Pancreas (tissue), 10 donors: ENCODE data around the gene INSR. TPM values are rescaled to one million over a fixed set of nuclear protein-coding genes. Genes with fewer than 3 reads are reported as not detected.

Experiments used
- ATAC-seq, 4 donors: fragments of 200-7000 bp; cut with Tn5 transposase; one replicate each; pipeline versions ENCODE4 v1.8.0 to v1.9.1; 2020; ENCODE audit warnings: mild to moderate bottlenecking in 4 of 4, moderate library complexity in 4 of 4
- DNase-seq, 6 donors: peaks; one replicate each; pipeline ENCODE4 v3.0.0-alpha.2; 2020
- FAIRE-seq: peaks from 2 replicates; lab custom pipeline; 2012; peaks lifted over from hg19 to GRCh38; lab: Jason Lieb, UNC
- H3K27ac ChIP-seq, 4 donors: fragments of 200-600 bp; sonication (generic); 1 replicate in 3 of 4; 2 replicates in 1 of 4; pipeline versions ENCODE4 v1.5.0 to v1.8.0; 2020
- H3K27me3 ChIP-seq, 4 donors: fragments of 200-600 bp; one replicate each; pipeline ENCODE4 v1.8.0; 2021
- H3K36me3 ChIP-seq, 3 donors: fragments of 200-600 bp; sonication (generic) in 1 of 3; one replicate each; pipeline versions ENCODE4 v1.5.0 to v1.8.0; 2020 to 2021
- H3K4me1 ChIP-seq, 3 donors: fragments of 200-600 bp; one replicate each; pipeline ENCODE4 v1.8.0; 2021
- H3K4me3 ChIP-seq, 4 donors: fragments of 200-600 bp; sonication (generic) in 2 of 4; one replicate each; pipeline versions ENCODE4 v1.5.0 to v1.8.0; 2020 to 2021
- H3K9me3 ChIP-seq, 4 donors: fragments of 200-600 bp; one replicate each; pipeline ENCODE4 v1.8.0; 2021
- WGBS, 2 donors: extraction: QIAGEN DNeasy Blood & Tissue Kit; methylation state at CpG; one replicate each; pipeline ENCODE4 v1.1.7; 2013; 5-methylcytosine and 5-hydroxymethylcytosine counted together
- intact Hi-C, 3 donors: fragments of 100-400 bp; cut with DNase I; formaldehyde crosslinking; loops; one replicate each; pipeline versions ENCODE4 v1.11.1 to v1.14.2; 2022
- polyA plus RNA-seq, 2 donors: library from polyadenylated mRNA; stranded (reverse); fragments of 200-250 nt; gene quantifications; one replicate each; pipeline ENCODE4 v1.2.3, GENCODE V29; 2013
- total RNA-seq, 6 donors: library from RNA; stranded (reverse); fragmentation: NEBNext Ultra II Directional in 4 of 6; extraction: Animal tissue kit (Norgen Biotek cat#: 25700) in 4 of 6; gene quantifications; one replicate each; pipeline versions ENCODE4 v1.2.1 to v1.2.4, GENCODE V29; 2021 to 2023
- TF ChIP-seq, protein P1 (sequence below), 4 donors: fragments of 200-600 bp; sonication (generic) in 3 of 4; IDR thresholded peaks; one replicate each; pipeline versions ENCODE4 v1.5.0 to v1.8.0; 2021; ENCODE audit warnings: antibody characterized with exemption in 4 of 4
- donor health status: healthy with polysubstance abuse.
- donor health status: DM: no; HTN: no; CAD: no; lungs with moderate emphysema.
- donor health status: DM: no; HTN: no; CAD: no.
- donor health status: control.
- donor health status: control.
- donor health status: Bipolar disorder and iron deficiency.
- donor health status: DM: yes; HTN: yes; CAD: no.
- donor health status: DM: no; HTN: no; CAD: no.
- donor health status: DM: no; HTN: no; CAD: no.
- donor health status: DM: yes; HTN: yes; CAD: no.

The INSR gene
- total and polyA plus RNA-seq, 8 donors, result 45.1 to 205 (median 120) TPM

DNA sequence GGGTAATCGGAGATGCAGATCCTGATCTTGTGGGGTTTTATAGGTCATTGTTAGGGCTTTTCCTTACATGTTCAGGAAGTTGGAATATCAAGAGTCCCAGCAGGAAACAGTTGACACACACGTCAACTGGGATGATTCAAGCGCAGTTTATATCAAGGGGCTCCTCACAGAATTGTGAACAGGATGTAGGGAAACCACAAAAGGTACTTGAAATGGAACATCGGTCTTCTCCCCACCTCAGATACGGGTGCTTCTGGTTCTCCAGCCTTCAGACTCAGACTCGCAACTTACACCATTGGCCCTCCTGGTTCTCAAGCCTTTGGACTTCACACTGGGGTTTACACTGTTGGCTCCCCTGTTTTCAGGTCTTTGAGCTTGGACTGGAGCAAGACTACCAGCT lies 205.2 kb downstream of the INSR start:
- 94 to 97% methylated on average over 6 of the region's 6 CpGs for WGBS, 2 donors
- intact Hi-C loops, result no loop called here
- Histone ChIP-seq H3K9me3 (peaks cover 0 to 13% (median 1%) of the 10 kb centered on the region in 4 donors), H3K4me3 (no peak overlapping the region), H3K27ac (no peak overlapping the region), H3K27me3 (no peaks in the 10 kb centered on the region), H3K4me1 (no peaks in the 10 kb centered on the region), H3K36me3 (peaks cover 1 to 12% (median 8%) of the 10 kb centered on the region in 3 donors)
- ATAC-seq (no peak), DNase-seq (no peak), FAIRE-seq (no peak)
- TF ChIP-seq, protein P1, sequence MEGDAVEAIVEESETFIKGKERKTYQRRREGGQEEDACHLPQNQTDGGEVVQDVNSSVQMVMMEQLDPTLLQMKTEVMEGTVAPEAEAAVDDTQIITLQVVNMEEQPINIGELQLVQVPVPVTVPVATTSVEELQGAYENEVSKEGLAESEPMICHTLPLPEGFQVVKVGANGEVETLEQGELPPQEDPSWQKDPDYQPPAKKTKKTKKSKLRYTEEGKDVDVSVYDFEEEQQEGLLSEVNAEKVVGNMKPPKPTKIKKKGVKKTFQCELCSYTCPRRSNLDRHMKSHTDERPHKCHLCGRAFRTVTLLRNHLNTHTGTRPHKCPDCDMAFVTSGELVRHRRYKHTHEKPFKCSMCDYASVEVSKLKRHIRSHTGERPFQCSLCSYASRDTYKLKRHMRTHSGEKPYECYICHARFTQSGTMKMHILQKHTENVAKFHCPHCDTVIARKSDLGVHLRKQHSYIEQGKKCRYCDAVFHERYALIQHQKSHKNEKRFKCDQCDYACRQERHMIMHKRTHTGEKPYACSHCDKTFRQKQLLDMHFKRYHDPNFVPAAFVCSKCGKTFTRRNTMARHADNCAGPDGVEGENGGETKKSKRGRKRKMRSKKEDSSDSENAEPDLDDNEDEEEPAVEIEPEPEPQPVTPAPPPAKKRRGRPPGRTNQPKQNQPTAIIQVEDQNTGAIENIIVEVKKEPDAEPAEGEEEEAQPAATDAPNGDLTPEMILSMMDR (IDR thresholded peaks at IDR 0.05), result no peak

DNA sequence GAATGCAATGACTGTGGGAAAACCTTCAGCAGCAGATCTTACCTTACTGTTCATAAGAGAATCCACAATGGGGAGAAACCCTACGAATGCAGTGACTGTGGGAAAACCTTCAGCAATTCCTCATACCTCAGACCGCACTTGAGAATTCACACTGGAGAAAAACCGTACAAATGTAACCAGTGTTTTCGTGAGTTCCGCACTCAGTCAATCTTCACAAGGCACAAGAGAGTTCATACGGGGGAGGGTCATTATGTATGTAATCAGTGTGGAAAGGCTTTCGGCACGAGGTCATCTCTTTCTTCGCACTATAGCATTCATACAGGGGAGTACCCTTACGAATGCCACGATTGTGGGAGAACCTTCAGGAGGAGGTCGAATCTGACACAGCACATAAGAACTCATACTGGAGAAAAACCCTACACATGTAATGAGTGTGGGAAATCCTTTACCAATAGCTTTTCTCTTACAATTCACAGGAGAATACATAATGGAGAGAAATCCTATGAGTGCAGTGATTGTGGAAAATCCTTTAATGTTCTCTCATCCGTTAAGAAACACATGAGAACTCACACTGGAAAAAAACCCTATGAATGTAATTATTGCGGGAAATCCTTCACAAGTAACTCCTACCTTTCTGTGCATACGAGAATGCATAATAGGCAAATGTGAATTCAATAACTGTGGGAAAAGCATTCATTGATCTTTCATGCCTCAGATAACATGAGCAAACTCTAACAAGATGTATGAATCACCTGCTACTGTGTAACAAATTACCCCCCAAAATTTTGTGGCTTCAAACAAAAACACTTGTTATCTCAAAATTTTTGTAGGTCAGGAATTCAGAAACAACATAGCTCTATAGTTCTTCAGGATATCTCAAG lies 210.9 kb downstream of the INSR start:
- intact Hi-C loops, result no loop called here
- no peak for ATAC-seq
- FAIRE-seq, result no peak
- peaks cover 0 to 32% (median 14%) of the 10 kb centered on the region in 4 donors for H3K9me3 ChIP-seq
- peaks cover 38 to 67% (median 56%) of the 10 kb centered on the region in 3 donors for H3K36me3 ChIP-seq
- no peaks in the 10 kb centered on the region for H3K4me1 ChIP-seq
- 97% methylated on average over 15 of the region's 15 CpGs for WGBS, 2 donors
- no peak for DNase-seq
- no peak overlapping the region for H3K27ac ChIP-seq
- no peak overlapping the region for H3K4me3 ChIP-seq
- TF ChIP-seq, protein P1 (IDR thresholded peaks at IDR 0.05), result no peak
- H3K27me3 ChIP-seq, result no peaks in the 10 kb centered on the region

DNA sequence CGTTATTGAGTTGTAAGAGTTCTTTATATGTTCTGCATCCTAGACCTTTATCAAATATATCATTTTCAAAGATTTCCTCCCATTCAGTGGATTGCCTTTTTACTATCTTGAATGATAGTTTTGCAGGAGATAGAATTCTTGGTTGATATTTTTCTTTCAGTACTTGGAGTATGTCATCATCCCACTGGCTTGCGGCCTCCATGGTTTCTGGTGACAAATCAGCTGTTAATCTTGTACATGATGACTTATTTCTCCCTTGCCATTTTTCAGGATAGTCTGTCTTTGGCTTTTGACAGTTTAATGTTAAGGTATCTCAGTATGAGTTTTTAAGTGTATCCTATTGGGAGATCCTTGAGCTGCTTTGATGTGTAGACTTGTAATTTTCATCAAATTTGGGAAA lies 216.2 kb downstream of the INSR start:
- 96 to 100% methylated on average over 2 of the region's 2 CpGs for WGBS, 2 donors
- no peak for FAIRE-seq

DNA sequence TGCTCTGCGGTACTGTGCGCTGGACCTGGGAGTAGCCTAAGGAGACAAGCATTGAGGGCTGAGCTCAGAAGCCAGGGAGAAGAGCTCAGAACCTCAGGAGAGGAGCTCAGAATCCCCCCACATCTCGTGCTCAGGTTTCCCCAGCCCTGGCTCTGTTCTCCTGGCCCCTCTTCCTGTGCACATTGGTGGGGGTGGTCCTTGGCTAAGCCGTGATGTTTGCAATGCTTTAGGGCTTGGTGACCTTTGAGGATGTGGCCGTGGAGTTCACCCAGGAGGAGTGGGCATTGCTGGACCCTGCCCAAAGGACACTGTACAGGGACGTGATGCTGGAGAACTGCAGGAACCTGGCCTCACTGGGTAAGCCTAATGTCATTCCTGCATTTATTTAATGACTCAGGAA lies 218.1 kb downstream of the INSR start:
- no peaks in the 10 kb centered on the region for H3K9me3 ChIP-seq
- FAIRE-seq, result no peak
- 99% methylated on average over 6 of the region's 6 CpGs for WGBS, 2 donors

More for the DNA sequence above, 216.2 kb downstream of the INSR start:
- DNase-seq (peak in 1 of 6 donors; percentile 1), ATAC-seq (no peak)
- peaks cover 0 to 15% (median 4%) of the 10 kb centered on the region in 4 donors for H3K9me3 ChIP-seq
- H3K27me3 ChIP-seq, result no peaks in the 10 kb centered on the region
- H3K27ac ChIP-seq, result no peak overlapping the region
- H3K36me3 ChIP-seq, result peaks cover 29 to 94% (median 74%) of the 10 kb centered on the region in 3 donors
- TF ChIP-seq, protein P1 (IDR thresholded peaks at IDR 0.05), result no peak
- no peaks in the 10 kb centered on the region for H3K4me1 ChIP-seq
- intact Hi-C loops, result no loop called here
- no peak overlapping the region for H3K4me3 ChIP-seq

More for the DNA sequence above, 218.1 kb downstream of the INSR start:
- intact Hi-C loops, result no loop called here
- Histone ChIP-seq H3K27me3 (no peaks in the 10 kb centered on the region), H3K27ac (no peak overlapping the region), H3K4me3 (no peak overlapping the region), H3K36me3 (peaks cover 14 to 86% (median 63%) of the 10 kb centered on the region in 3 donors), H3K4me1 (no peaks in the 10 kb centered on the region)
- ATAC-seq, result no peak
- no peak for DNase-seq
- TF ChIP-seq, protein P1 (IDR thresholded peaks at IDR 0.05), result no peak
